ENCODE data around the gene EOLA1. TPM values are rescaled to one million over a fixed set of nuclear protein-coding genes. Genes with fewer than 3 reads are reported as not detected.

Gene EOLA1
- polyA plus RNA-seq, 1 donor from 2014 or later: 31.1 TPM

- Histone ChIP-seq H3K4me3 (ENCODE audit: low read length) (no peak overlapping the region), H3K36me3 (ENCODE audit: insufficient read depth, low read length) (no peaks in the 10 kb centered on the region), H3K9me3 (ENCODE audit: low read length) (no peaks in the 10 kb centered on the region), H3K9ac (ENCODE audit: low read length) (no peak overlapping the region), H3F3A (ENCODE audit: insufficient read depth, low read length, poor library complexity, severe bottlenecking) (no peaks in the 10 kb centered on the region), H3K27me3 (ENCODE audit: insufficient read depth, low read depth, low read length) (no peaks in the 10 kb centered on the region), H3K4me2 (ENCODE audit: low read length) (no peak overlapping the region), H2AFZ (ENCODE audit: low read depth, low read length) (no peak overlapping the region), H4K20me1 (ENCODE audit: insufficient read depth) (no peaks in the 10 kb centered on the region), H3K27ac (ENCODE audit: low read length) (no peak overlapping the region), H3K9me2 (ENCODE audit: insufficient read depth, low read length) (no peaks in the 10 kb centered on the region), H3K79me2 (replicated peaks; ENCODE audit: insufficient read depth, low read length) (no peaks in the 10 kb centered on the region)
- TF ChIP-seq EZH2 (IDR thresholded peaks at IDR 0.05; ENCODE audit: borderline replicate concordance, insufficient read depth, low read length, poor library complexity, severe bottlenecking): no peak
- TF ChIP-seq REST (IDR thresholded peaks at IDR 0.05; ENCODE audit: borderline replicate concordance): no peak
- TF ChIP-seq TAF1 (IDR thresholded peaks at IDR 0.05; ENCODE audit: low read depth): no peak
- TF ChIP-seq CTCF (IDR thresholded peaks at IDR 0.05; ENCODE audit: poor library complexity, severe bottlenecking): no peak
- no peak for TF ChIP-seq RAD21 (conservative IDR thresholded peaks at IDR 0.05)
- TF ChIP-seq POLR2AphosphoS5 (IDR thresholded peaks at IDR 0.05): no peak
- TF ChIP-seq EP300 (conservative IDR thresholded peaks at IDR 0.05; ENCODE audit: poor library complexity, severe bottlenecking): no peak
- TF ChIP-seq MXI1 (conservative IDR thresholded peaks at IDR 0.05; ENCODE audit: poor library complexity, severe bottlenecking): no peak
- no peak for TF ChIP-seq SMC3 (conservative IDR thresholded peaks at IDR 0.05; ENCODE audit: poor library complexity)
Measured at GRCh38 chrX:149493567-149494562, 46.9 kb upstream of the EOLA1 start.

- Histone ChIP-seq H3K36me3 (ENCODE audit: insufficient read depth, low read length) (no peaks in the 10 kb centered on the region), H3K9me3 (ENCODE audit: low read length) (no peaks in the 10 kb centered on the region)
Measured at GRCh38 chrX:149494844-149495565, 45.8 kb upstream of the EOLA1 start.

More at GRCh38 chrX:149494844-149495565, 45.8 kb upstream of the EOLA1 start:
- no peaks in the 10 kb centered on the region for H3F3A ChIP-seq (ENCODE audit: insufficient read depth, low read length, poor library complexity, severe bottlenecking)
- no peak overlapping the region for H2AFZ ChIP-seq (ENCODE audit: low read depth, low read length)
- TF ChIP-seq CTCF (IDR thresholded peaks at IDR 0.05; ENCODE audit: poor library complexity, severe bottlenecking) (no peak), REST (IDR thresholded peaks at IDR 0.05; ENCODE audit: borderline replicate concordance) (no peak), EZH2 (IDR thresholded peaks at IDR 0.05; ENCODE audit: borderline replicate concordance, insufficient read depth, low read length, poor library complexity, severe bottlenecking) (no peak), POLR2AphosphoS5 (IDR thresholded peaks at IDR 0.05) (no peak), TAF1 (IDR thresholded peaks at IDR 0.05; ENCODE audit: low read depth) (no peak), SMC3 (conservative IDR thresholded peaks at IDR 0.05; ENCODE audit: poor library complexity) (no peak), MXI1 (conservative IDR thresholded peaks at IDR 0.05; ENCODE audit: poor library complexity, severe bottlenecking) (no peak), RAD21 (conservative IDR thresholded peaks at IDR 0.05) (no peak)
- no peaks in the 10 kb centered on the region for H4K20me1 ChIP-seq (ENCODE audit: insufficient read depth)
- H3K27ac ChIP-seq (ENCODE audit: low read length): no peak overlapping the region
- H3K27me3 ChIP-seq (ENCODE audit: insufficient read depth, low read depth, low read length): no peaks in the 10 kb centered on the region
- no peak overlapping the region for H3K4me2 ChIP-seq (ENCODE audit: low read length)
- no peaks in the 10 kb centered on the region for H3K9me2 ChIP-seq (ENCODE audit: insufficient read depth, low read length)
- H3K4me3 ChIP-seq (ENCODE audit: low read length): no peak overlapping the region
- H3K79me2 ChIP-seq (replicated peaks; ENCODE audit: insufficient read depth, low read length): no peaks in the 10 kb centered on the region
- no peak overlapping the region for H3K9ac ChIP-seq (ENCODE audit: low read length)

Data from neural cell (in vitro differentiated cells).